Transverse colon (tissue), 4 donors: Measurements from ENCODE around the gene MYO5B. TPM values are rescaled to one million over a fixed set of nuclear protein-coding genes. Genes with fewer than 3 reads are reported as not detected.

Source experiments
- DNase-seq: peaks from one replicate; pipeline ENCODE4 v3.0.0-alpha.2; 2019
- H3K27ac ChIP-seq, 4 donors: fragments of 200-600 bp; sonication (generic); 2 replicates each; pipeline ENCODE4 v1.5.1; 2016 to 2018; ENCODE audit warnings: inconsistent platforms in 4 of 4
- H3K27me3 ChIP-seq: fragments of 200-600 bp; sonication (generic); 2 replicates; pipeline ENCODE4 v1.5.1; 2017; ENCODE audit warnings: inconsistent platforms
- H3K36me3 ChIP-seq, 4 donors: fragments of 200-600 bp; sonication (generic); 2 replicates each; pipeline ENCODE4 v1.5.1; 2017 to 2019; ENCODE audit warnings: inconsistent platforms in 4 of 4
- H3K4me1 ChIP-seq, 4 donors: fragments of 200-600 bp; sonication (generic); 2 replicates each; pipeline ENCODE4 v1.5.1; 2017 to 2020; ENCODE audit warnings: inconsistent platforms in 4 of 4
- H3K4me3 ChIP-seq, 4 donors: fragments of 200-600 bp; sonication (generic); 1 replicate in 1 of 4; 2 replicates in 3 of 4; pipeline versions ENCODE4 v1.5.1 to v1.6.1; 2017 to 2019; ENCODE audit warnings: inconsistent platforms in 4 of 4
- H3K9me3 ChIP-seq, 2 donors: fragments of 200-600 bp; sonication (generic); 2 replicates each; pipeline ENCODE4 v1.5.1; 2017 to 2019; ENCODE audit warnings: inconsistent platforms in 2 of 2
- EP300 ChIP-seq: sonication (generic); formaldehyde crosslinking; IDR thresholded peaks from one replicate; pipeline ENCODE4 v1.6.1; 2017; ENCODE audit warnings: antibody characterized with exemption, low read depth
- POLR2A ChIP-seq: fragments of 450-650 bp; IDR thresholded peaks from one replicate; pipeline ENCODE4 v1.6.1; 2016; ENCODE audit warnings: antibody characterized with exemption, mild to moderate bottlenecking, moderate library complexity
- POLR2AphosphoS5 ChIP-seq, 3 donors: sonication (generic); formaldehyde crosslinking; IDR thresholded peaks; one replicate each; pipeline ENCODE4 v1.6.1; 2016; ENCODE audit warnings: antibody characterized with exemption in 3 of 3
- WGBS, 2 donors: methylation state at CpG; one replicate each; pipeline ENCODE4 v1.1.5; 2018; ENCODE audit warnings: low coverage in 1 of 2; 5-methylcytosine and 5-hydroxymethylcytosine counted together
- in situ Hi-C, 4 donors: fragments of 200-750 bp; cut with MboI; loops; one replicate each; pipeline versions ENCODE4 v1.15.0 to v1.15.1; 2017; ENCODE audit warnings: low sequenced_read_pairs in 3 of 4, low pct_ligation_motif_present in 1 of 4, low pct_unique_long_range_greater_than_20kb in 1 of 4
- intact Hi-C: fragments of 100-400 bp; cut with DNase I; formaldehyde crosslinking; loops from one replicate; pipeline ENCODE4 v1.15.1; 2023; ENCODE audit warnings: low total_unique reads
- total RNA-seq, 4 donors: library from RNA; depleted of rRNA; stranded (reverse); fragments of >200 nt; gene quantifications; one replicate each; pipeline ENCODE4 v1.1.0, GENCODE V29; 2016
- TF ChIP-seq, protein P1 (sequence below), 5 experiments: fragments of 200-600 bp in 3 of 5; fragments of 450-650 bp in 2 of 5; sonication (generic) in 3 of 5; IDR thresholded peaks; 1 replicate in 2 of 5; 2 replicates in 3 of 5; pipeline ENCODE4 v1.5.1; 2016 to 2017; ENCODE audit warnings: antibody characterized with exemption in 5 of 5, inconsistent platforms in 3 of 5, mild to moderate bottlenecking in 2 of 5, moderate library complexity in 1 of 5

Gene MYO5B
- total RNA-seq, 4 donors from 2014 or later, result 96.7 to 144 (median 114) TPM

DNA sequence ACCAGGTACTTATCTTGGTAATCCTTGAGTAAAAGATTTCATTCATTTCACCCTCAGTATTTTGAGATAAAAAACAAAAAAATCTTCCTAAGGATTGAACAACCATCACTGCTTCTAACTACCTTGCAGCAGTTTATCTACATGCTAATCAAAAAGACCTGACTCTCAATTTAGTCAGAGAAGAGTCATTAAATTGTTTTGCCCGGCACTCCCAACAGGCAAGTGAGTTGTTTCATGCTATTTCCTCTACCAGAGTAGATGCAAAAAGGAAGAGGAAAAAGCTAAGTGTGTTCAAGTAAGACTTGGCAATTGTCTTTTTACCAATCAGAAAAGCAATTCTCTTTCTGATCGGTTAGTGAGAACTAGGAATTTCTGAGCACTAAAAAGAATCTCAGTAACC is 39.5 kb downstream of the MYO5B start:
- 54% methylated on average over 2 of the region's 2 CpGs for WGBS, 2 donors
- Histone ChIP-seq H3K36me3 (no peaks in the 10 kb centered on the region), H3K27me3 (no peaks in the 10 kb centered on the region), H3K27ac (peak overlapping the region in 3 of 4 donors; percentile 6 to 28 (median 16)), H3K9me3 (no peaks in the 10 kb centered on the region), H3K4me1 (peaks cover 3 to 42% (median 20%) of the 10 kb centered on the region in 4 donors), H3K4me3 (no peak overlapping the region)
- in situ Hi-C loops, result no loop called here
- TF ChIP-seq, protein P1, sequence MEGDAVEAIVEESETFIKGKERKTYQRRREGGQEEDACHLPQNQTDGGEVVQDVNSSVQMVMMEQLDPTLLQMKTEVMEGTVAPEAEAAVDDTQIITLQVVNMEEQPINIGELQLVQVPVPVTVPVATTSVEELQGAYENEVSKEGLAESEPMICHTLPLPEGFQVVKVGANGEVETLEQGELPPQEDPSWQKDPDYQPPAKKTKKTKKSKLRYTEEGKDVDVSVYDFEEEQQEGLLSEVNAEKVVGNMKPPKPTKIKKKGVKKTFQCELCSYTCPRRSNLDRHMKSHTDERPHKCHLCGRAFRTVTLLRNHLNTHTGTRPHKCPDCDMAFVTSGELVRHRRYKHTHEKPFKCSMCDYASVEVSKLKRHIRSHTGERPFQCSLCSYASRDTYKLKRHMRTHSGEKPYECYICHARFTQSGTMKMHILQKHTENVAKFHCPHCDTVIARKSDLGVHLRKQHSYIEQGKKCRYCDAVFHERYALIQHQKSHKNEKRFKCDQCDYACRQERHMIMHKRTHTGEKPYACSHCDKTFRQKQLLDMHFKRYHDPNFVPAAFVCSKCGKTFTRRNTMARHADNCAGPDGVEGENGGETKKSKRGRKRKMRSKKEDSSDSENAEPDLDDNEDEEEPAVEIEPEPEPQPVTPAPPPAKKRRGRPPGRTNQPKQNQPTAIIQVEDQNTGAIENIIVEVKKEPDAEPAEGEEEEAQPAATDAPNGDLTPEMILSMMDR (IDR thresholded peaks at IDR 0.05), result no peak
- TF ChIP-seq EP300 (no peak), POLR2A (no peak), POLR2AphosphoS5 (IDR thresholded peaks at IDR 0.05) (no peak)
- intact Hi-C loops, result no loop called here
- DNase-seq, result no peak

DNA sequence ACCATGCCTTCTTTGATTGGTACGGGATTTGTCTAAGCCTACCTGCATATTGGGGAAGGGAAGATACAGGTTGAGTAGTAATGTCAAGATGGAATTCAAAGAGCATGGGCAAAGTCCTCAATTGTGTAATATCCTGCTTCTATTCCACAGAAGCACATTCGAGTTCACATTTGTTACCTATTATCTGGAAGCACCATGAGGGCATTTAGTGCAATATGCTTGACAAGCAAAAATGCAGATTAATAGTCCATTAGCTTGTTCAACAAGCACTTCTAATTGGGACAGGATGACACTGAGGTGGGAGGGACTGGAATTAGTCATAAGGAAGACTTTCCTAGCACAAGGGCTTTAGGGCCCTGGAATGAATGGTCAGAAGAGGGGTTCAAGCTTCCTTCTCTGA is 40.5 kb downstream of the MYO5B start:
- TF ChIP-seq EP300 (no peak), POLR2AphosphoS5 (IDR thresholded peaks at IDR 0.05) (no peak), POLR2A (no peak)
- TF ChIP-seq, protein P1 (IDR thresholded peaks at IDR 0.05), result no peak
- H3K27ac ChIP-seq, result no peak overlapping the region
- in situ Hi-C loops, result no loop called here
- 68 to 75% methylated on average over 2 of the region's 2 CpGs for WGBS, 2 donors
- no peak overlapping the region for H3K4me3 ChIP-seq
- H3K36me3 ChIP-seq, result no peaks in the 10 kb centered on the region
- no peaks in the 10 kb centered on the region for H3K27me3 ChIP-seq
- H3K4me1 ChIP-seq, result peaks cover 0 to 32% (median 10%) of the 10 kb centered on the region in 4 donors
- no peak for DNase-seq
- intact Hi-C loops, result no loop called here
- no peaks in the 10 kb centered on the region for H3K9me3 ChIP-seq

- H3K9me3 ChIP-seq, result no peaks in the 10 kb centered on the region
- no peak for TF ChIP-seq POLR2A
- TF ChIP-seq, protein P1 (IDR thresholded peaks at IDR 0.05), result no peak
- no peak for TF ChIP-seq POLR2AphosphoS5 (IDR thresholded peaks at IDR 0.05)
- TF ChIP-seq EP300, result no peak
- H3K27me3 ChIP-seq, result no peaks in the 10 kb centered on the region
- no peak for DNase-seq
- H3K36me3 ChIP-seq, result no peaks in the 10 kb centered on the region
- intact Hi-C loops (no loop called here), in situ Hi-C loops (no loop called here)
- H3K4me1 ChIP-seq, result peaks cover 0 to 17% (median 3%) of the 10 kb centered on the region in 4 donors
- no peak overlapping the region for H3K27ac ChIP-seq
- WGBS, 2 donors, result 90% methylated on average over 2 of the region's 2 CpGs; no CpG with 5 or more reads in 1 of the 2 donors
- no peak overlapping the region for H3K4me3 ChIP-seq
Observed at GRCh38 chr18:50152900-50153299, 42.0 kb downstream of the MYO5B start.

DNA sequence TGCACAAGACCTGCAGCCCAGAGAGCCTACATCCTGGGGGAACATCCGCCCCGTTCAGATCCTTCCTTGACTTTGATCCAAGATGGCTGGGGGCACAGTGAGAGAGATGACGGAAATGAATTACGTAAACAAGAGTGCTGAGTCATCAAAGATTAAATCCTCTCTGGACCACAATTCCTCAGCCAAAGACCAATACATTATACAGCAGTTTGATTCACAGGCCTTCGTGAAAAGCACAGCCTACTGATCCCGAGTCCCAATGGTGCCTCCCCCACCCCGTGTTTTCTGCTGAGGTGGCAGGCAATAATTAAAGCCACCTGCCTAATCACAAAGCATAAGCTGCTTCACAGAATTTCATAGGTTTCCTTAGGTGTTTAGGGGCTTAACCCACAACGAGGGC is 43.0 kb downstream of the MYO5B start:
- H3K36me3 ChIP-seq, result no peaks in the 10 kb centered on the region
- TF ChIP-seq POLR2A (no peak), POLR2AphosphoS5 (IDR thresholded peaks at IDR 0.05) (no peak), EP300 (no peak)
- TF ChIP-seq, protein P1 (IDR thresholded peaks at IDR 0.05), result no peak
- 67 to 74% methylated on average over 3 to 8 of the region's 8 CpGs for WGBS, 2 donors
- intact Hi-C loops, result no loop called here
- H3K4me3 ChIP-seq, result no peak overlapping the region
- H3K9me3 ChIP-seq, result no peaks in the 10 kb centered on the region
- H3K27ac ChIP-seq, result no peak overlapping the region
- in situ Hi-C loops, result no loop called here
- no peaks in the 10 kb centered on the region for H3K27me3 ChIP-seq
- no peak for DNase-seq
- peaks cover 0 to 17% (median 5%) of the 10 kb centered on the region in 4 donors for H3K4me1 ChIP-seq
